ENCODE results near the gene C6orf132.

Gene C6orf132

DNA sequence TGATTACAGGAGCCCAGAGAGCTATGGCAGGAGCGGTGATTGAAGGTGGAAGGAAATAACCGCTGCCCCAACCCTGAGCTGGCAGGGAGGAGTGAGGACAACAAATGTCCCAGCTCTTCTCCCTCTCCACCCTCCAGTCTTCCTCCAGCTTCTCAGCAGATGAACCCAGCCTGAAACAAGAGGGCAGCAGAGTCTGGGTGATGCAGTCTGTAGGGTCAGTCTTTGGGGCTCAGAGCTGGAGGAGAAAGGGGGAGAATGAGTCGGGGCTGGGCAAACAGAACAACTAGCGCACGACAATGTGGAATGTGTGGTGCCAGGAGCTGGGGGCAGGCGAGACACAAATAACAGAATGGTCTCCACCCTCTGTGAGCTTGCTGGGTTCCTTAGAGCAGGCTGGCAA lies 26.2 kb upstream of the C6orf132 start:
- TF ChIP-seq, protein P1, sequence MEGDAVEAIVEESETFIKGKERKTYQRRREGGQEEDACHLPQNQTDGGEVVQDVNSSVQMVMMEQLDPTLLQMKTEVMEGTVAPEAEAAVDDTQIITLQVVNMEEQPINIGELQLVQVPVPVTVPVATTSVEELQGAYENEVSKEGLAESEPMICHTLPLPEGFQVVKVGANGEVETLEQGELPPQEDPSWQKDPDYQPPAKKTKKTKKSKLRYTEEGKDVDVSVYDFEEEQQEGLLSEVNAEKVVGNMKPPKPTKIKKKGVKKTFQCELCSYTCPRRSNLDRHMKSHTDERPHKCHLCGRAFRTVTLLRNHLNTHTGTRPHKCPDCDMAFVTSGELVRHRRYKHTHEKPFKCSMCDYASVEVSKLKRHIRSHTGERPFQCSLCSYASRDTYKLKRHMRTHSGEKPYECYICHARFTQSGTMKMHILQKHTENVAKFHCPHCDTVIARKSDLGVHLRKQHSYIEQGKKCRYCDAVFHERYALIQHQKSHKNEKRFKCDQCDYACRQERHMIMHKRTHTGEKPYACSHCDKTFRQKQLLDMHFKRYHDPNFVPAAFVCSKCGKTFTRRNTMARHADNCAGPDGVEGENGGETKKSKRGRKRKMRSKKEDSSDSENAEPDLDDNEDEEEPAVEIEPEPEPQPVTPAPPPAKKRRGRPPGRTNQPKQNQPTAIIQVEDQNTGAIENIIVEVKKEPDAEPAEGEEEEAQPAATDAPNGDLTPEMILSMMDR (conservative IDR thresholded peaks at IDR 0.05; ENCODE audit: low read length), result peak; percentile 12
- no peak for DNase-seq (ENCODE audit: low read depth)
- no peak overlapping the region for H3K4me3 ChIP-seq (ENCODE audit: low read length)

GRCh38 chr6:42166444-42167141 lies 24.2 kb upstream of the C6orf132 start:
- TF ChIP-seq, protein P1 (conservative IDR thresholded peaks at IDR 0.05; ENCODE audit: low read length), result peak; percentile 94
- no peak overlapping the region for H3K4me3 ChIP-seq (ENCODE audit: low read length)
- peak; percentile 43 for DNase-seq (ENCODE audit: low read depth)

DNA sequence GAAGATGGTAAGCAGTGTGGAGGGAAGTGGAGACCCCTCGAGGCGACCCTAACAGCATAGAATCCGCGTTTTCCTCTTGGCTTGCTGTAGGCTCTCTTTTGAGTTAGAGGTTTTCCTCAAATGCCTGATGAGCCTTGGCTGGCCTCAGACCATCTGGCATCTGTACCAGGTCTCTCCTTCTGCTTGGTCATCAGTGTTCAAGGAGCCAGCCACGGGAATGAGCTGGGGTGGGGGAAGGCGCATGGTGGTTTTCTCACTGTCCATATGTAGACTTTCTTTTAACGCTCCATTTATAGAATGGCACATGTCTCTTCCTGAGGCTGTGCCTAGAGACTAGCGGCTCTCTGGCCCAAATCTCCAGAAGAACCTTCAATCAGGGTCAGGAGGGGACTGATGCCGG lies 22.6 kb upstream of the C6orf132 start:
- TF ChIP-seq, protein P1 (conservative IDR thresholded peaks at IDR 0.05; ENCODE audit: low read length), result no peak
- H3K4me3 ChIP-seq (ENCODE audit: low read length), result no peak overlapping the region
- peak; percentile 92 for DNase-seq (ENCODE audit: low read depth)

DNA sequence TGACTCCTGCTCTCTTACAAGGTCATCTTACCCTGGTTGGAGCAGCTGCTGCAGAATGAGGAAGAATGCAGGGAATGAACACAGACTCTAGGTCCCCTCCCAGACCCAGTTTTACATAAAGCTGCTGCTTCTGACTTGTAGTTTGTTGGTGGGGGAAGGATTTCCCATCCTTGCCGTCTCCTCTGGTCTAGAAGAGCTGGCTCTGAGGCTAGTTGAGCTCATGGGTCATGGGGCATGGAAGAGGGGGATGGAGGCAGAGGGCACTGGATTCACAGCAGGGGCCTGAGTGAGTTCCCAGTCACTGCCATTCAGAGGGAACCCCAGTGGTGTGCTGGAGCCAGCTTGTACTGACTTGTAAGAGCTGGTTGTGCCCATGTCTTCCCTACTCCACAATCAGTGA lies 21.6 kb upstream of the C6orf132 start:
- TF ChIP-seq, protein P1 (conservative IDR thresholded peaks at IDR 0.05; ENCODE audit: low read length), result no peak

DNA sequence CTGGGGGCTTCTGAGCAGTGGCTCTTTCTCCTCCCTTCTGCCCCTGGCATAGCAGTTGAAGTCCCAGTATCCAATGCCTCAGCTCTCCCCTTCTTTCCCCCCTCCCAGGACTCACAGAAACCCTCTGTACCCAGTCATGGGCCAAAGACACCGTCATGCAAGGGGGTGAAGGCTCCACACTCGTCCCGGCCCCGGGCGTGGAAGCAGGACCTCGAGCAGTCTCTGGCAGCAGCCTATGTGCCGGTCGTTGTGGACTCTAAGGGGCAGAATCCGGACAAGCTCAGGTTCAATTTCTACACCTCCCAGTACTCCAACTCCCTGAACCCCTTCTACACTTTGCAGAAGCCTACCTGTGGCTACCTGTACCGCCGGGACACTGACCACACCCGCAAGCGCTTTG lies 20.4 kb upstream of the C6orf132 start:
- TF ChIP-seq, protein P1 (conservative IDR thresholded peaks at IDR 0.05; ENCODE audit: low read length), result no peak
- no peak for DNase-seq (ENCODE audit: low read depth)
- H3K4me3 ChIP-seq (ENCODE audit: low read length), result no peak overlapping the region

More for the DNA sequence above, 21.6 kb upstream of the C6orf132 start:
- H3K4me3 ChIP-seq (ENCODE audit: low read length), result no peak overlapping the region
- peak; percentile 82 for DNase-seq (ENCODE audit: low read depth)

DNA sequence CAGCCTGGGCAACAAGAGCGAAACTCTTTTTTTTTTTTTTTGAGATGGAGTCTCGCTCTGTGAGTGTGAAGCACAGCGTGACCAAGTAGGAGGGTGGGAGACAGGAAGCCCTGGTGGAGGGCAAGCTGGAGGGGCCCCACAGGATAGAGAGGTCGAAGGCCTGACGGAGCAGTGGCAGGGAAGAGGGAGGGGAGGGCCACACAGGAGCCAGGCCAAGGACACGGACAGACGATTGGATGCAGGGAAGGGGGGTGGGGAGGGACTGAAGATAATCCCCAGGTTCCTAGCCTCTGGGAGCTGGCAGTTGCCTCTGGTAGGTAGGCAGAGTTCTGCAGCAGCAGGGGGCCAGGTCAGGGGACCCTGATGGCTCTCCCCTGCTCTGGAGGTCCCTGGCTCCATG lies 20.0 kb upstream of the C6orf132 start:
- no peak for DNase-seq (ENCODE audit: low read depth)
- H3K4me3 ChIP-seq (ENCODE audit: low read length), result no peak overlapping the region
- TF ChIP-seq, protein P1 (conservative IDR thresholded peaks at IDR 0.05; ENCODE audit: low read length), result no peak

- no peak for DNase-seq (ENCODE audit: low read depth)
- no peak overlapping the region for H3K4me3 ChIP-seq (ENCODE audit: low read length)
- TF ChIP-seq, protein P1 (conservative IDR thresholded peaks at IDR 0.05; ENCODE audit: low read length), result no peak
Measured at GRCh38 chr6:42159431-42160024, 17.1 kb upstream of the C6orf132 start.
